ENCODE measurements around the gene UBAP1L.

Gene UBAP1L

DNA sequence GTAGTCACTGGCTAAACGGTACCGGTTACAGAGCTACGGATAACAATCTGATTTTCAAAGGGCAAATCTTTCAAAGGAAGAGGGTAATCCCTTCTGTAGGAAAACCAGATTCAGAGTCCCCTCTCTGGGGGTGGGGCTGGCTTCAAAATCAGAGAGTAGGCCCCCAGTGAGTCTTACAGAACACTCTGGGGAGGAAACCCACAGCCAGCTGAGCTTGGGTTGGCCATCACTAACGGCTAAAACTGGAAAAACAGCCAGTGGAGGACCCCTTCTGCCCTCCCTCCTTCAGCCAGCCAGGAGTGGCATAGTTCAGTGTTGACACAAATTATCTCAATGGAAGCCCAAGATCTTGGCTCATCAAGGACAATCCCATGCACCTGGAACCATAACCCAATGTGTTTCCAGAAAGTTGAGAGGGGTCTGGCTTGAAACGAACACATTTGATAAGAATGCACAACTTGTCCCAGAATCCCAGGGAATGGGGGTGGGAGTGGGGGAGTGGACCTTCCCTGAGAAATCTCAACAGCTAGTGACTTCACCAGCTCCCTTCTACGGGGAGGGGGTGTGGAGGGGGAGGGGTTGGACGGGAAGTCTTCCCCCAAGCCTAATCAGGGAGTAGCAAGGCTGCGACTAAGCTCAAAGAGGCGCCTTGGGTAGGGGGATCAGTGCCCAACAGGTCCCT lies 48.2 kb downstream of the UBAP1L start:
- DNase-seq (ENCODE audit: low read depth, low spot score): no peak

- DNase-seq (ENCODE audit: low read depth, low spot score): no peak
Measured at GRCh38 chr15:65066001-65066634, 48.9 kb downstream of the UBAP1L start.

DNA sequence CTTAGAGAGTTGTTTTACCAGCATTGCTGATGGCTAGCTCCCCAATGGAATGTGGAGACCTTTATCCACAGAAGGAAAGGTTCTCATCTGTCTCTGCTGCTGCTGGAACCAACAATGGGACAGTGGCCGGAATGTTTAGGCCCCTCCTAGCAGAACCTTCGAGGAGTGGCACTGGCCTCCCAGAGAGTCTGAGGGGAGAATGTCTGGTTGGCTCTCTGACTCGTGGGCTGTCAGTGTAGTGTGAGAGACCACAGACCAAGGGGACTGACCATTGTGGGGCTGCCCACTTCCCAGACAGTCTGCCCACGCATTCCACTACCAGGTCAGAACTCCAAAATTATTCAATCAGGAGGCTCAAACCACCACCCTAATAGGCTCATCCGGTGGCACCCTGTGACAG lies 52.3 kb downstream of the UBAP1L start:
- DNase-seq (ENCODE audit: low read depth, low spot score): no peak

- DNase-seq (ENCODE audit: low read depth, low spot score): no peak
Measured at GRCh38 chr15:65062061-65062460, 52.9 kb downstream of the UBAP1L start.

- DNase-seq (ENCODE audit: low read depth, low spot score): no peak
Measured at GRCh38 chr15:65060641-65061397, 54.2 kb downstream of the UBAP1L start.

DNA sequence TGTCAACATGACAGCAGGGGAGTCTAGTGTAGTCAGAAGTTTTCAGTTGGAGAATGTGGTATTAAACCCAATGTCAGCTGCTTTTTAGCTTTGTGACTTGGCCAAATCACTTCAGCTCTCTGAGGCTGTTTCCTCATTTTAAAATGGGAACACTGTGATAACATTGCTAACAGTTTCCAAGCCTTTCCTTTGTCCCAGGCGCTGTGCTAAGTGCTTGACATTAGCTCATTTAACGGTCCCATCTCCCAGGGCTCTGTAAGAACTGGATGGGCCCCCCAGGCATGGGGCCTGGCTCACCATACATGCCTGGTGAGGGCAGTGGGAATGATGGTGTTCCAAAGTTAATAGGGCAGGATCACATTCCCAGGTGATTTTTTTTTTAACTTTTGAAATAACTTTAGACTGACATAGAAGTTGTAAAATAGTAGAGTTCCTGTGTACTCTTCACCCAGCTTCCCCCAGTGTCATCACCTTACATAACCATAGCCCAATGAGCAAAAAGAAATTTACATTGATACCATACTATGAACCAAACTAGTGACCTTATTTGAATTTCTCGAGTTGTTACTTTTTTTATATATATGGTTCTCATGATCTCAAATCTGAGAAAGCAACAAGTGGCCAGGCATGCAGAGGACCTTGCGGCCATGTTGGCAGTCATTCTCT lies 54.9 kb downstream of the UBAP1L start:
- no peak for DNase-seq (ENCODE audit: low read depth, low spot score)

- no peak for DNase-seq (ENCODE audit: low read depth, low spot score)
Measured at GRCh38 chr15:65059369-65059750, 55.6 kb downstream of the UBAP1L start.

DNA sequence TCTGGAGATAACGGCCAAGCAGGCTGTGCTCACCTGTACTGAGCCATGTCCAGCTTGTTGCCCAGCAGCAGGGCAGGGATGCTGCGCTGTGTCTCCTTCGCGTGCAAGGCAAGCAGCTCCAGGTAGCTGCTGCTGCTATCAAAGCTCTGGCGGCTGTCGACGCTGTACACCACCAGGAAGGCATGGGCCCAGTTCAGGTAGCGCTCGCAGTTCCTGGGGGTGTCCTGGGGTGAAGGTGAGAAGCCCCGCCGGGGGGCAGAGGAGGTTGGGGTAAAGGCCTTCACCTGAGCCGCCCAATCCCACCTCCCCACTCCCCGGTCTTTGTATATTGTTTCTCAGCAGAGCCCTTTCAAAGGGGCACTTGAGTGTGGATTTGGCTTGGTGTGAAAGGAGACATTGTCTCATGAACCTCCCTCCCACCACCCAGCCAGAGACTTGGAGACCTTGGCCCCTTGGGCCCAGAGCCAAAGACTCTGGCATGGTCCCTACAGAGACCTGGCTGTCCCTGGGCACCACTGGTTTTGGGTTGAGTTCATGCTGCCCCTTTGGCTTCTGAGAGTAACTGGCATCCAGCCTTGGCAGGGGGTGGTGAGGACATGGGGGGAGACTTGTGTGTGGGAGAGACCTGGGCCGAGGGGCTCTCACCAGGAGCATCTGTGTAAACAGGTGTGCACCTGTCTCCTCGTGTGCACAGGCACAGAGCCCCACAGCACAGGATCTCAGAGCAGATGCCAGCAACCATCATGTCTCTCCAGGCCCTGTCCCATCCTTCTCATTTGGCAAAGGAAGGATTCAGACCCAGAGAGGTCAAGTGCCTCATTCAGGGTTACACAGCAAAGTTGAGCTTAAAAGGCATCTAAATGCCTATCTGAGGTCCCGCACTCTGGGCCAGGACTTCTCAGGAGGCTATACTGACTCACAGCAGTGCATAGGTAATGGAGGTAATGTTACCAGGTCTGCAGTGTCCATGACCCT lies 56.3 kb downstream of the UBAP1L start:
- DNase-seq (ENCODE audit: low read depth, low spot score): no peak

DNA sequence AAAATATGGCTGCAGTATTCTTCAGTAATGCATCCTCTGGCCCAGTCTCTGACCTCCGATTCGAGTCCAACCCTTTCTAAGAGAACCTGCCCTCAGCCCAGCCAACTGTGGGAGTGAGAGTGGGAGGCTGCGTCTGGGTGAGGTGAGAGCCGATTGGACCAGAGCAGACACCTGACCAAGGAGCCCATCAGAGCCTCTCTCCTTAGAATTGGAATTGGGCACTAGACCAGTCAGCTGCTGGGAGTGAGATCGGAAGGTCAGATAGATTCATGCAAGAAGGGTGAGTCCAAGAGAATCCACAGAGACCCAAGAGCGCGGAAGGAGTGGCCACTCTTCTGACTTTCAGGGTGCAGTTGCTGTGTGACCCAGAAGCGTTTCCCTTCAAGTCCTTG lies 57.5 kb downstream of the UBAP1L start:
- no peak for DNase-seq (ENCODE audit: low read depth, low spot score)

DNA sequence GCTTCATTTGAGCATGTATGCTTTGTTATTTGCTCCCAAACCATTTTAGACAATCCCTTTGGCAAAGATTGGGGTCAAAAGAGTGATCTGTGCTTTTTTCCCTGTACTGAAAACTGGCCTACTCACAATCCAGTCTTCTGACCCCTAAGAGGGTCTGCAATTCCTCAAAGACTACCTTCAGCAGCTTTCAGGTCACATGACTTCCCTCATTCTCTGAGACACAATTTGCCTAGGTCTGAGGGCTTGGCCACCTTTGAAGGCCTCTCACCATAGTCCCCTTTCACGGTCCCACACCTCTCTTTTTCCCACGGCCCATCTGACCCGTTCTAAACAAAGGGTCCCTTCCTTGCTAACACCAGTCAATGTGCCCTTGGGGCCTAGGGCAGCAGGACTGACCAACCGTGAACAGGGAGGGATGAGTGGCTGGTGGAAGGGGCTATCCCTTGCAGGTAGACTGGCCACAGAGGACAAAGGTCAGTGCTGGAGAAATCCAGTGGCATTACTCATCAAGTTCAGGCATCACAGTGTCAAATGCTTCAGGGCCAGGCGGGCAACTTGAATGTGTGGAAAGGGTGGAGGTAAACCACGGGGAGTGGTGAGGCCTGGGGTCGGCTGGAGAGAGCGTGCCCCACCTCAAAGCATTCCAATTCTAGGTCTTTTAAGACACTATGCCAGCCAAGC lies 58.0 kb downstream of the UBAP1L start:
- no peak for DNase-seq (ENCODE audit: low read depth, low spot score)

GRCh38 chr15:65056106-65056505 lies 58.9 kb downstream of the UBAP1L start:
- no peak for DNase-seq (ENCODE audit: low read depth, low spot score)

DNA sequence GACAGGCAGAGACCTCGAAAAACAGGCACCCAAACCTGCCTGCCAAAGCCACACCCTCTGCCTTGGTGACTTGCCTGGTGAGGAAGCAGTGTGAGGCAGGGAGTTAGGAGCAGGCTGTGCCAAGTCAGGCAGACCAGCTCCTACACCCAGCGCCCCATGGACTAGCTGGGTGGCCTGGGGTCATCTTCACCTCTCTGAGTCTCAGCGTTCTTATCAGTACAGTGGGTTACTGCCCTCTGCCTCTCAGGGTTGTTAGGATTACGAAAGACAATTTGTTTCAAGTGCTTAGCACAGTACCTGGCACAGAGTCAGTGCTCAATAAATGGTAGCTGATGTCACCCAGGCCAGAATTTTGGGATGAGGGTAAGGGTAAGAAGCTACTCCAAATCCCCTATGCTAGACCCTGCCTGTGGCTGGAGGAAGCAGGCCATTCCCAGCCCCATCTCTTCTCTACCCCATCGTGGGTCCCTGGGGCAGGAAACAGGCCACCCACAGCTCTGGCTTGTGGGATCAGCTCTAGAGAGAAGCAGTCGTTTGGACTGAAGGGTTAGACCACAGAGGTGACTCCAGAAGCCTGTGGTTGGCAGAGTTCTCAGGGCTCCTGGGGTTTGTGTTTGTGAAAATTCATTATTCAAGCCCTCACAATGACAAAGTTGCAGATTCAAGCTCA lies 59.7 kb downstream of the UBAP1L start:
- no peak for DNase-seq (ENCODE audit: low read depth, low spot score)

DNA sequence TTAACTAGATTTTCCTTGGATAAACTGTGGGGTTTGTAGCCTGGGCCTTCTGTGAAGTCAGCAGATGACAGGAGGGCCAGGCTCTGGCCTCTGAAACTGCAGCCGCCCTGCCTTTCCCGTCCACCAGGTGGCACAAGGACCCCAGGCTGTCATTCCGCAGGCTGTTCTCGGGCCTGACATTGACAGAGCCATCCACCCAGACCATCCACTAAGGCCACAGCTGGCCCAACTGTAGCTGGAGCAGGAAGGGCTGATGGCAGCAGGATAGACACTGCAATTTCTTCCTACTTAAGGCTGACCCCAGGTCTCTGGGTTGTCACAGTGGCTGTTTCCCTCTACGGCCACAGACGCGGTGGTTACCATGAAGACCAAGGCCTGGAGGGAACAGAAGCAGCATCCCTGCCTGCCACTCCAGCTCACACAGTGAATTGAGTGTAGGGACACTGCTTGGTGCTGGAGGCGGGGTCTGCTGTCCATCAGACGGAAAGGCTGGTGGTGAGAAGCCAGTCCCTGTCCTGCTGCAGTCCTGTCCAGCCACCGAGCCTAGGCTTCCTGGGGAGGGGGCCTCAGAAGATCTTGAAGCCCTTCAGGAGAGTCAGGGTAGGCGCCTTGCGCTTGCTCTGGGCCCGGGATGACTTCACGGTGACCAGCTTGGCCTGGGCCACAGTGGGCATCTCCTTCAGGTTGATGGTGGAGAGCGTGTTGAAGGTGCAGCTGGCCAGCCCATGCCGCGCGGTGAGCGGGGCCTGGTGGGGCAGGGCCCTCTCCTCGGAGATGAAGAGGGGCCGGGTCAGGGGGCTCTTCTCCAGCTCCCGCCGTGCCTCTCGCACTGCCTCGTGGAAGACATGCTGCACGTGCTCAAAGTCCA lies 60.4 kb downstream of the UBAP1L start:
- DNase-seq (ENCODE audit: low read depth, low spot score): no peak

- no peak for DNase-seq (ENCODE audit: low read depth, low spot score)
Measured at GRCh38 chr15:65052956-65053355, 62.0 kb downstream of the UBAP1L start.

DNA sequence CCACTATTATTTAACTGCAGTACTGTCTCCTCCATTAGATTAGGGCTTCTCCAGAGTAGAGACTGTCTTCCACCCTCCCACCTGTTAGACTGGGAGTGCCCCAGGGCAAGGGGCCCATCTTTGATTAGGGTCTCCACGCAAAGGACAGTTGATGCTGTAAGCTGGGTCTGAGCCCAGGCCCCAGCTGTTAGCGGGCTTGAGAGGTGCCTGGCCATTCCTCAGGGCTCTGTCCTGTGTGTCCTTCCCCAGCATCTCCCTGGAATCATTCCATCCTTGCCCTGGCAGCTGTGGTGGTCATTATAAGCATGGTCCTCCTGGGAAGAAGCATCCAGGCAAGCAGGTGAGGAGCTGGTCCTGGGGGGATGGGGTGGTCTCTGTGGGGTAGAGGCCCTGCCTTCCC lies 63.7 kb downstream of the UBAP1L start:
- DNase-seq (ENCODE audit: low read depth, low spot score): no peak

DNA sequence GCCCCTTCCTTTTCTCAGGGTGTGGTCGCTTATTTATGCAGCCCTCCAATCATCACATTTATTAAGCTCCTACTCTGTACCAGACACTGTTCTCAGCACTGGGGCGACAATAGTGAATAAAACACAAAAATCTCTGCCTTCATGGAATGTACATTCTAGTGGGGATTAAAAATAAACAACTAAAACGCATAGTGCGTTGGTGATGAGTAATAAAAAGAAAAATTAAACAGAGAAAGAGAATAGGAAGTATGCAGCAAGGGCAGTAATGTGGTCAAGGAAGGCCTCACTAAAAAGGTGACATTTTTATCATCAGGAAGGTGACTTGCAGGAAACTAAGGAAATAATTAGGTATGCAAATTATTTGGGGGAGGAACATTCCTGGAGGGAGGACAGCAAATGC lies 64.7 kb downstream of the UBAP1L start:
- no peak for DNase-seq (ENCODE audit: low read depth, low spot score)

DNA sequence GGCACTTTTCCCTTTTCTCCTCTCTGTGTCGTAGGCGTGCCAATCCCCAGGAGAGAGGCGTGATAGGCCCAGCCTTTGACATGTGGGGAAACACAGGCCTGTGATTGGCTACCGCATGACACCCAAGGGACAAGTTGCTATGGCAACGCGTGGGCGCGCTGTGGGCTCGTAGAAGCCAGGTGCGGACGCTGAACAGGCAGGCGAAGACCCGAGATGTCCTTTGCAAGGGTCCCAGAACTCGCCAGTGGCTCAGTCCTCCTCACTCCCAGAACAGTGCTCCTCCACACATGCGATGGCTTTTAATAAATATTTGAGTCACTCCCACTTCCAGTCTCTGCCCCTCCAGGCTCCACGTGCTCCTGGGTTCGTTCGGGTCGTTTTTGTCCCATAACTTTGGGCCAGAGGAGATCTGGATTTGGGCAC lies 65.6 kb downstream of the UBAP1L start:
- peak; percentile 67 for DNase-seq (ENCODE audit: low read depth, low spot score)

- no peak for DNase-seq (ENCODE audit: low read depth, low spot score)
Measured at GRCh38 chr15:65048241-65048640, 66.8 kb downstream of the UBAP1L start.

Data from brain pericyte (primary cell).